Measurements from ENCODE around the gene BMPER. TPM values are rescaled to one million over a fixed set of nuclear protein-coding genes. Genes with fewer than 3 reads are reported as not detected.

The BMPER gene
- total RNA-seq, 4 donors from 2014 or later, result 1.0 to 22.5 (median 12.0) TPM

DNA sequence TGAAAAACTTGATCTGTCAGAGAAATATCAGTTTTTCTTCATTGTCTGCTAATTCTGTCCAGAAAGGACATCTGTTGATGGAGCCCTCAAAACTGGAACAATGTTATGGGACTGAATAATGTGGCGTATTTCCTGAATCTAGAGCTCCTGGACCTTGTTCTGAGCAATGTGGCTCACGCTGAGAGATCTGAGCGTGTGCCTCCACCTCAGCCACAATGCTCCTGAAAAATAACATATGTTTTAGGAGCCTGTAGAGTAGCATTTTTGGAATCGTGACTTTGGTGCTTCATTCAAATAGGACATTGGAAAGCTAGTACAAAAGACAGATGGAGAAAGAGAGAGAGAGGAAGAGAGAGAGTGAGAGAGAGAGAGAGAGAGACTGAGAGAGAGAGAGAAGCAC is 110.3 kb downstream of the BMPER start:
- ATAC-seq, result no peak
- H3K27ac ChIP-seq, result no peak overlapping the region
- H3K4me3 ChIP-seq, result no peak overlapping the region
- TF ChIP-seq, protein P1, sequence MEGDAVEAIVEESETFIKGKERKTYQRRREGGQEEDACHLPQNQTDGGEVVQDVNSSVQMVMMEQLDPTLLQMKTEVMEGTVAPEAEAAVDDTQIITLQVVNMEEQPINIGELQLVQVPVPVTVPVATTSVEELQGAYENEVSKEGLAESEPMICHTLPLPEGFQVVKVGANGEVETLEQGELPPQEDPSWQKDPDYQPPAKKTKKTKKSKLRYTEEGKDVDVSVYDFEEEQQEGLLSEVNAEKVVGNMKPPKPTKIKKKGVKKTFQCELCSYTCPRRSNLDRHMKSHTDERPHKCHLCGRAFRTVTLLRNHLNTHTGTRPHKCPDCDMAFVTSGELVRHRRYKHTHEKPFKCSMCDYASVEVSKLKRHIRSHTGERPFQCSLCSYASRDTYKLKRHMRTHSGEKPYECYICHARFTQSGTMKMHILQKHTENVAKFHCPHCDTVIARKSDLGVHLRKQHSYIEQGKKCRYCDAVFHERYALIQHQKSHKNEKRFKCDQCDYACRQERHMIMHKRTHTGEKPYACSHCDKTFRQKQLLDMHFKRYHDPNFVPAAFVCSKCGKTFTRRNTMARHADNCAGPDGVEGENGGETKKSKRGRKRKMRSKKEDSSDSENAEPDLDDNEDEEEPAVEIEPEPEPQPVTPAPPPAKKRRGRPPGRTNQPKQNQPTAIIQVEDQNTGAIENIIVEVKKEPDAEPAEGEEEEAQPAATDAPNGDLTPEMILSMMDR (IDR thresholded peaks at IDR 0.05), result no peak
- TF ChIP-seq POLR2AphosphoS5 (IDR thresholded peaks at IDR 0.05) (no peak), EP300 (IDR thresholded peaks at IDR 0.05) (no peak), POLR2A (IDR thresholded peaks at IDR 0.05) (no peak)
- H3K9me3 ChIP-seq, result no peaks in the 10 kb centered on the region
- H3K4me1 ChIP-seq, result peaks cover 0 to 14% (median 0%) of the 10 kb centered on the region in 3 donors
- H3K36me3 ChIP-seq, result no peaks in the 10 kb centered on the region
- WGBS, 2 donors (ENCODE audit: low coverage in 1 of 2), result 85 to 91% methylated on average over 4 of the region's 4 CpGs
- H3K27me3 ChIP-seq, result no peaks in the 10 kb centered on the region

DNA sequence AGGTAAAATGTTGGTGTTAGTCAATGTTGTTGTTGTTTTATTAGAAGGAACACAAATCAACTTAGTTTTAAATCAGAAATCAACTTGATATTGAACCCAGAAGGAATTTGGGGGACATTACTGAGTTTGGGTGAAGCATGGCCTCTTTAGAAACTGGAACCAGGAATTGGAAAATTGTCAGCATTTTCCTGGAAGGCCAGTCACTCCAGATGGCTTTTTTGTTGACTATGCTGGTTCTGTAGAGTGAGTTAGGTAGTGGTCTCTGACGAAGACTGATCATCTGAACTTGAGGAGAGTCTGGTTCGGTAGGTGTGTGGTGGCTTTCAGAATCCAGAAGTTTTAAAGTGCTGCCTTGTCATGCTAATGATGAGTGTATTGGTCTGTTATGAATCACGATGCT is 111.5 kb downstream of the BMPER start:
- 92 to 100% methylated on average over 1 to 2 of the region's 3 CpGs for WGBS, 2 donors (ENCODE audit: low coverage in 1 of 2)
- H3K4me3 ChIP-seq, result no peak overlapping the region

DNA sequence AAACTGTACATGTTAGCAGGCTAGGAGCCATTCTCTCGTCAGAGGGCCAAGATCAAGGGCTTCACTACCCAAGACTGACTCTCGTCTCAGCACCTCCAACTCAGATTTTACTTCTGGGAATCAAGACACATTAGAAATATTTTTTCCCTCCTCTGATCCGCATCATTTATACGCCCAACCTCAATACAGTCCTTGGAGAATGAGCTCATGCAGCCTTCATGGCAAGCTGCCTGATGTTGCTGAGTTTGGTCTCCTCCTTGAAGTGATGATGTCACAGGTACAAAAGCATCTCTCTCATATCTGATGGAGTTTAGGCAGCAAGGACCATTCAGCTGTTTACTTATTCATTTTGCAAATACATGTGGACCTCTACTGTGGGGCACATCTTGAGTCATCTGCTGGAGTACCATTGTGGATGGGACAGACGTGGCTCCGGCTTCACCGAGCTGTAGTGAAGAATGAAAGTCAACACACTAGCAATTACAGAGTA is 114.0 kb downstream of the BMPER start:
- H3K36me3 ChIP-seq, result no peaks in the 10 kb centered on the region

More for the DNA sequence above, 111.5 kb downstream of the BMPER start:
- H3K9me3 ChIP-seq, result no peaks in the 10 kb centered on the region
- H3K27me3 ChIP-seq, result no peaks in the 10 kb centered on the region
- peaks cover 0 to 4% (median 0%) of the 10 kb centered on the region in 3 donors for H3K4me1 ChIP-seq
- no peak overlapping the region for H3K27ac ChIP-seq
- H3K36me3 ChIP-seq, result no peaks in the 10 kb centered on the region
- TF ChIP-seq, protein P1 (IDR thresholded peaks at IDR 0.05), result no peak
- TF ChIP-seq POLR2A (IDR thresholded peaks at IDR 0.05), result no peak
- TF ChIP-seq POLR2AphosphoS5 (IDR thresholded peaks at IDR 0.05), result no peak
- TF ChIP-seq EP300 (IDR thresholded peaks at IDR 0.05), result no peak
- ATAC-seq, result no peak

DNA sequence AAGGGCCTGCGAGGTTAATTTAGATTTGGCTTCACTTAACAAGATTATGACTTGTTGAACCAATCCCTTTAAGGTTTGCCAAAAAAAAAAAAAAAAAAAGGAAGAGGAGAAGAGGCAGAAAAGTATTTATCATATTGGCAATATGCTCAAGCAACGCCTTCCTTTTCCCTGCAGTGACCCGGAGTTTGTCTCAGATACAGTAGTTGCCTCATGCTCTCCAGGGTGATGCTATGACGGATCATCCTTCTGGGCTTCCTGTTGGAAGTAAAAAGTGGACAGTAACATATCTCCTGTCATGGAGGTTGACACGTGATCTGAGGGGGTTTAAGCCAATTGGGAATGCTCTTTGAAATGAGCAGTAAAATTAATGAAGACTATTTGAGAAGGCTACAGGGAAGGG is 117.3 kb downstream of the BMPER start:
- H3K27ac ChIP-seq, result no peak overlapping the region
- 80 to 90% methylated on average over 1 to 5 of the region's 5 CpGs for WGBS, 2 donors (ENCODE audit: low coverage in 1 of 2)

More for the DNA sequence above, 114.0 kb downstream of the BMPER start:
- Histone ChIP-seq H3K4me1 (no peaks in the 10 kb centered on the region), H3K27me3 (no peaks in the 10 kb centered on the region), H3K27ac (no peak overlapping the region), H3K9me3 (no peaks in the 10 kb centered on the region), H3K4me3 (no peak overlapping the region)
- WGBS, 2 donors (ENCODE audit: low coverage in 1 of 2), result 79 to 80% methylated on average over 1 to 6 of the region's 7 CpGs
- TF ChIP-seq, protein P1 (IDR thresholded peaks at IDR 0.05), result no peak
- TF ChIP-seq EP300 (IDR thresholded peaks at IDR 0.05), result no peak
- TF ChIP-seq POLR2A (IDR thresholded peaks at IDR 0.05), result no peak
- no peak for TF ChIP-seq POLR2AphosphoS5 (IDR thresholded peaks at IDR 0.05)
- ATAC-seq, result no peak

DNA sequence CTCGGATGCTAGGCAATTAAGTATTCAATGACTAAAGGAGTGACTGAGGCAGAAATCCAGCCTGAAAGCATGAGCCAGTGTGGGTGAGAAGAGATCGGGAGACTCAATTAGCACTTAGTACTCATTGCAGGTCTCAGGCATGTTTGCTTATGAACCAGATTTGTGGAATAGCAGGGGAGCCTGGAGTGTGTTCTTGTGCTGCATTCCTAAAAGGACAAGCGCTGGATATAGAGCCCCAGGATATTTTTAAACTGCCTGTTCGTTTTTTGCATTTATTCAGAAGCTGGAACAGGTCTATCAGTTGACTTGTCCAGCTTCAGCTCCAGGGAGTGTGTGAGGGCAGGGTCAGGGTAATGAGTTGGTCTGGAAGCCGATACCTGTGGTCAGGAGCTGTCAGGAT is 120.3 kb downstream of the BMPER start:
- H3K36me3 ChIP-seq, result no peaks in the 10 kb centered on the region
- no peaks in the 10 kb centered on the region for H3K9me3 ChIP-seq
- peaks cover 0 to 12% (median 0%) of the 10 kb centered on the region in 3 donors for H3K4me1 ChIP-seq
- H3K27ac ChIP-seq, result no peak overlapping the region
- no peak for ATAC-seq
- H3K27me3 ChIP-seq, result no peaks in the 10 kb centered on the region
- no peak for TF ChIP-seq EP300 (IDR thresholded peaks at IDR 0.05)
- 45 to 46% methylated on average over 5 of the region's 5 CpGs for WGBS, 2 donors (ENCODE audit: low coverage in 1 of 2)
- H3K4me3 ChIP-seq, result no peak overlapping the region

More for the DNA sequence above, 117.3 kb downstream of the BMPER start:
- Histone ChIP-seq H3K4me1 (peaks cover 0 to 12% (median 0%) of the 10 kb centered on the region in 3 donors), H3K9me3 (no peaks in the 10 kb centered on the region), H3K36me3 (no peaks in the 10 kb centered on the region), H3K4me3 (no peak overlapping the region), H3K27me3 (no peaks in the 10 kb centered on the region)
- TF ChIP-seq POLR2A (IDR thresholded peaks at IDR 0.05) (no peak), POLR2AphosphoS5 (IDR thresholded peaks at IDR 0.05) (no peak), EP300 (IDR thresholded peaks at IDR 0.05) (no peak)
- TF ChIP-seq, protein P1 (IDR thresholded peaks at IDR 0.05), result no peak
- ATAC-seq, result no peak
